Measurements from ENCODE around the gene EHMT1.

Gene EHMT1

GRCh38 chr9:137618105-137619067 is at the start of gene EHMT1:
Gene EHMT1 (plus strand): TSS chr9:137619005. CDS start chr9:137619029, 24 bp downstream.
- DNase-seq: peak; percentile 96

- no peak for DNase-seq
These were observed 49.1 kb upstream of the EHMT1 start for GRCh38 chr9:137569609-137570203.

- DNase-seq: no peak
These were observed 48.2 kb upstream of the EHMT1 start for GRCh38 chr9:137570566-137570965.

GRCh38 chr9:137574192-137574591 is 44.6 kb upstream of the EHMT1 start:
- no peak for DNase-seq

- no peak for DNase-seq
These were observed 43.5 kb upstream of the EHMT1 start for GRCh38 chr9:137575364-137575715.

GRCh38 chr9:137575716-137576411 is 42.9 kb upstream of the EHMT1 start:
- DNase-seq: no peak

GRCh38 chr9:137578518-137579258 is 40.1 kb upstream of the EHMT1 start, which contains the start of gene DPH7:
Gene DPH7 (minus strand): TSS chr9:137578925. CDS start chr9:137578777, 148 bp downstream.
- peak; percentile 98 for DNase-seq

GRCh38 chr9:137579259-137579604 is 39.6 kb upstream of the EHMT1 start:
- DNase-seq: no peak

- DNase-seq: no peak
These were observed 38.4 kb upstream of the EHMT1 start for GRCh38 chr9:137580209-137580953.

GRCh38 chr9:137580954-137581322 is 37.9 kb upstream of the EHMT1 start:
- no peak for DNase-seq

- no peak for DNase-seq
These were observed 37.2 kb upstream of the EHMT1 start for GRCh38 chr9:137581361-137582285.

GRCh38 chr9:137582286-137582860 is 36.4 kb upstream of the EHMT1 start:
- DNase-seq: no peak

GRCh38 chr9:137583347-137583746 is 35.5 kb upstream of the EHMT1 start:
- DNase-seq: no peak

- DNase-seq: no peak
These were observed 34.8 kb upstream of the EHMT1 start for GRCh38 chr9:137583957-137584356.

- no peak for DNase-seq
These were observed 32.0 kb upstream of the EHMT1 start for GRCh38 chr9:137586854-137587253.

- DNase-seq: no peak
These were observed 30.5 kb upstream of the EHMT1 start for GRCh38 chr9:137588311-137588710.

GRCh38 chr9:137588891-137589290 is 29.9 kb upstream of the EHMT1 start:
- DNase-seq: no peak

- peak; percentile 42 for DNase-seq
These were observed 29.2 kb upstream of the EHMT1 start for GRCh38 chr9:137589441-137590122.

GRCh38 chr9:137590123-137590468 is 28.7 kb upstream of the EHMT1 start:
- DNase-seq: no peak

Measured in activated CD4-positive, CD25-positive, alpha-beta regulatory T cell treated with anti-CD3 and anti-CD28 coated beads, Interleukin-2, amount 50 U/mL, for 72 hours (primary cell).